Measurements from ENCODE around the gene NDRG3. TPM values are rescaled to one million over a fixed set of nuclear protein-coding genes. Genes with fewer than 3 reads are reported as not detected.

NDRG3 gene
- total and polyA plus RNA-seq, 2 of the 8 experiments (the other 6 are each of a cell fraction or from before 2014, with no cell fraction given): 25.7 to 32.3 TPM

DNA sequence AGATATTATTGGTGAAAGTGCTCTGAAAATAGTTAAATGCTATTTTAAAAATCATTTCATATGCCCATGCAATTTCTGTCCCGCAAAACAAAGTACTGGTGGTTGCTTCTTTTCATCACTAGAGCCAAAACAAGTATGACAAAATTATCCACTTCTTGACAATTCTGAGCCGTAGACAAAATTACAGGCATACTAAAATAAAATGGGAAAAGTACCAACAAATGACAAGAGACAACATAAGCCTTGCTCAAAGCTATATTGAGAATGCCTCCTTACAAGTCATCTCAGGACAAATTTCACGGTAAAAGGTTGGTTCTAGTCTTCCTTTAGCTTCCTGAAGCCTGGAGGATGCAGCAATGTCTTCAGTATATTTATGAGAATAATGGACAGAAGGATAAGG lies 28.9 kb downstream of the NDRG3 start (continued):
- no peak for TF ChIP-seq BRCA1 (IDR thresholded peaks at IDR 0.05; ENCODE audit: low read depth, low read length)
- TF ChIP-seq SAP30 (IDR thresholded peaks at IDR 0.05; ENCODE audit: insufficient read depth, insufficient replicate concordance, low read length): no peak

Measured in H1 (cell line).